Omental fat pad (tissue), 4 donors: Measurements from ENCODE around the gene CRKL. TPM values are rescaled to one million over a fixed set of nuclear protein-coding genes. Genes with fewer than 3 reads are reported as not detected.
"Not testable (repeated sequence)": the region's sequence is repeated elsewhere in the genome, so short reads cannot be mapped to it uniquely, and the experiment has no call there.

ENCODE experiments used
- ATAC-seq: fragments of 150-250 bp; one replicate; pipeline ENCODE4 v1.9.1; 2016; ENCODE audit warnings: mild to moderate bottlenecking, moderate library complexity; ENCODE audit not compliant: low FRiP score
- DNase-seq: peaks from one replicate; pipeline ENCODE4 v3.0.0-alpha.2; 2019; ENCODE audit warnings: low spot score
- total RNA-seq, 4 donors: library from RNA; depleted of rRNA; stranded (reverse); fragments of >200 nt; gene quantifications; one replicate each; pipeline ENCODE4 v1.1.0, GENCODE V29; 2016
- TF ChIP-seq, protein P1 (sequence below), 3 donors: fragments of 450-650 bp; IDR thresholded peaks; one replicate each; pipeline ENCODE4 v1.5.1; 2016 to 2017; ENCODE audit warnings: antibody characterized with exemption in 3 of 3, mild to moderate bottlenecking in 3 of 3, moderate library complexity in 2 of 3

Gene CRKL
- total RNA-seq, 4 donors from 2014 or later: 37.9 to 51.6 (median 45.4) TPM

DNA sequence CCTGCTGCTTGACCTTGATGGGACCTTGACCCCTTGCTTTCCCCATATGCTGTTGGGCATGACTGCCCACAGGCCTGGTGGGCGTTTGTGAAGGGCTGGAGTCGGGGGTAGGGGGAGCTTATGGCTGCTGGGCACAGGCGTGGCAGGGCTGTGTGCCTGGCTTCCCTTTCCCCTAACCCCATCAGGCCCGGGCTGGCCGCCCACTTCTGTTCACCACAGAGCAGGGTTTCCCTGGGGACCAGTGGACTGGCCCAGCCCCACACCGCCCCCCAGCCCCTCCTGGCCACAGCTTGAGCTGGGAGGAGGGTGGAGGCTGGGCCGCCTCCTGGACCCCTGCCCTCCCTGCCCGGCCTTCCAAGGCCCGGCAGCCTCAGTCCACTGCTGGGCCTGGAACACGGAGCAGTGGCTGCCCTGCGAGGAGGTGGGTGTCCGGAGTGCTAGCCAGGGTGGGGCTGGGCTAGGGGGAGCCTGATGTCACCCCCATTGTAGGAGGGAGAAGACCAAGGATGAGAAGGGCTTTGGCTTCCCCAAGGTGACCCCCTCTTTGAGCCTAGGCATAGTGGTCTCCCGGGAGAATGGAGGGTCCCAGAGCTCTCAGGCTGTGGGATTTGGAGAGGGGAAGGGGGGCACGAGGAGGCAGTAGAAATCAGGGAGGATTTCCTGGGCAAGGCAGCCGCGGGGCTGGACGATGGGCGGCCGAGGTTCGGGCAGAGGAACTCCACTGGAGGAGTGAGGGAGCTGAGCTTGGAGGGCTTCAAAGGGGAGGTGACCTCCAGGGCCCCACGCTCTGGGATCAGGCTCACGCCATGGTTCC lies 49.9 kb downstream of the CRKL start, which contains the start of gene AIFM3:
TSS of gene AIFM3 (plus strand) at position 373 of the 814 bp plus-strand sequence. CDS start 690 bp downstream, outside the sequence.
- ATAC-seq (no peak), DNase-seq (no peak)
- TF ChIP-seq, protein P1, sequence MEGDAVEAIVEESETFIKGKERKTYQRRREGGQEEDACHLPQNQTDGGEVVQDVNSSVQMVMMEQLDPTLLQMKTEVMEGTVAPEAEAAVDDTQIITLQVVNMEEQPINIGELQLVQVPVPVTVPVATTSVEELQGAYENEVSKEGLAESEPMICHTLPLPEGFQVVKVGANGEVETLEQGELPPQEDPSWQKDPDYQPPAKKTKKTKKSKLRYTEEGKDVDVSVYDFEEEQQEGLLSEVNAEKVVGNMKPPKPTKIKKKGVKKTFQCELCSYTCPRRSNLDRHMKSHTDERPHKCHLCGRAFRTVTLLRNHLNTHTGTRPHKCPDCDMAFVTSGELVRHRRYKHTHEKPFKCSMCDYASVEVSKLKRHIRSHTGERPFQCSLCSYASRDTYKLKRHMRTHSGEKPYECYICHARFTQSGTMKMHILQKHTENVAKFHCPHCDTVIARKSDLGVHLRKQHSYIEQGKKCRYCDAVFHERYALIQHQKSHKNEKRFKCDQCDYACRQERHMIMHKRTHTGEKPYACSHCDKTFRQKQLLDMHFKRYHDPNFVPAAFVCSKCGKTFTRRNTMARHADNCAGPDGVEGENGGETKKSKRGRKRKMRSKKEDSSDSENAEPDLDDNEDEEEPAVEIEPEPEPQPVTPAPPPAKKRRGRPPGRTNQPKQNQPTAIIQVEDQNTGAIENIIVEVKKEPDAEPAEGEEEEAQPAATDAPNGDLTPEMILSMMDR (IDR thresholded peaks at IDR 0.05): no peak

DNA sequence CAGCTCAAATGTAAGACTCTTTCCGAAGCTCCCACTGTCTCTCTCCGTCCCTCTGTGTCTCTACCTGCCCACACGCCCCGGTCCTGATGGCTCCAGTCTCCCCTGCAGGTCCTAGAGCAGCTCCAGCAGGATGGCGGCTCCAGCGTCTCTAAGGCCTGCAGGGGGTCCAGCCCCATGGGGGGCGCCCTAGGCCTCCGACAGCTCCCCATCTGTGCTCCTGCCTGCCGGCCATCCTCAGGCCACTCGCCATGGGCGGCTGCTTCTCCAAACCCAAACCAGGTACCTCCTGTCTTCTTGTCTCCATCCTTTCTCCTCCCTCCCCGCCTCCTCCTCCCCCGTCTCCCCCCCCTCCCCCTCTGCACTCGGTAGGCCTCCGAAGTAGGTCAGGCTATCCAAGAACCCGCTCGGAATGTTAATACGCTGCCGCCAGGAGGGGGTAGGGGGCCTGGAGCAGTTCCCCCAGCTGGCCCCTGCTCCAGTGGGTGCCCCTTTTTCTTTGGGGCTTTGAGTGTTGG lies 50.5 kb downstream of the CRKL start:
- ATAC-seq (no peak), DNase-seq (no peak)
- TF ChIP-seq, protein P1 (IDR thresholded peaks at IDR 0.05): no peak

DNA sequence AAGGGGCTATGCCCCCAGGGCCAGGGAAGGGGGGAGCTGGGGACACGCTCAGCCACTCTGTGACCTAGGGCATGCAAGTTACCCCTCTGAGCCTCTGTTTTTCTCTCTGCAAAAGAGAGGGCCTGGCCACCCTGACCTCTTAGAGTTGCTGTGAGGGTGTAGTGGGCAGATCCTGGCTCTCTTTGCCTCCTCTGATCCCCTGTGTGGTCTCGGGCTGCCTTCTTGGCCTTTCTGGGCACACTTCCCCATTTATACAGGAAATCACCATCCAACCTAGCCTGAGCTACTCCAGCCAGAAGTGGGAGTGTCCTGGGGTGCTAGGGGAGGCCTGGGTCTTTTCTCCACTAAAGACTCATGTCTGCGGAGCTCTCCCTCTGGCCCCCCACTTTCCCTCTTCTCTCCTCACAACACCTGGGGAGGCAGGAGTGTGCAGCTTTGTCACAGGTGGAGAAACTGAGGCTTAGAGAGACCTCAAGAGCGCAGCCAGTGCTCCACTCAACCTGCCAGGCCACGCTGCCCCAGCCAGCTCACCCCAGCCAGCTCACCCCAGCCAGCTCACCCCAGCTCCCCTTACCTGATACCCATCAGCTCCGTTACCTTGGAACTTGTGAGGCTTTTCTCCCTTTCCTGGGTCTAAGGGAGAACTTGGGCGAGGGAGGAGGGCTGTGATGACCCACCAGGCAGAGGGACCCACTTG lies 51.2 kb downstream of the CRKL start:
- TF ChIP-seq, protein P1 (IDR thresholded peaks at IDR 0.05): no peak
- ATAC-seq: no peak
- DNase-seq: no peak

DNA sequence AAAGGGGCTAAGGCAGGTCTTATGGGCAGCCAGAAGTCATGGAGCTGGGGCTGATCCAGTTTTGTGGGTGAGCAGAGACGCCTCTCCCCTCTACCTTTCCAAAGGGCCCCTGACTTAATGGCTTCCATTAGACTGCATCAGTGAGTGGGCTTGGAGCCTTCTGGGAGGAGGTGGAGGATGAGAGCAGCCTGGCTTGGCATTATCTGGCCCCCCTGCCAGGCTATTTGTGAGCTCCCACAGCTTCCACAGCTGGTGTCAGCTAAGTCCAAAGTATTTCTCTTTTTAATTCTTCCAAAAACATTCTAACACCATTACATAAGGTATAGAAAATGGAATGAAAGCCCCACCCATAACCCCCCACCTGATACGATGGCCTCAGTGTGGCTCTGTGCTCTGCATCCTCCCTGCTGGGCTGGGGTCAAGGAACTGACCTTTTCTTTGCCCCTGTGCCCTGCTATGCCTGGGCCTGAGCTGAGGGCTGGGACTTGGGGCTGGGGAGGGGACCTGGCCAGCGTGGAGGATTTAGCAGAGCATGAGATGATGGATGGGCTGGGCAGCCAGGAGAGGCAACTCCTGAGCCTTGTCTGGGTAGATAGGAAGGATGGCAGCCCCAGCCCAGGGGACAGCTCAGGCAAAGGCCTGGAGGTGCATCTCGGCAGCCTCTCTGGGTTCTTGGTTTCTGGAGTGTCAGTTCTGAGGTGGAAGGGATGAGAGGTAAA lies 53.9 kb downstream of the CRKL start:
- no peak for ATAC-seq
- TF ChIP-seq, protein P1 (IDR thresholded peaks at IDR 0.05): no peak
- DNase-seq: no peak

DNA sequence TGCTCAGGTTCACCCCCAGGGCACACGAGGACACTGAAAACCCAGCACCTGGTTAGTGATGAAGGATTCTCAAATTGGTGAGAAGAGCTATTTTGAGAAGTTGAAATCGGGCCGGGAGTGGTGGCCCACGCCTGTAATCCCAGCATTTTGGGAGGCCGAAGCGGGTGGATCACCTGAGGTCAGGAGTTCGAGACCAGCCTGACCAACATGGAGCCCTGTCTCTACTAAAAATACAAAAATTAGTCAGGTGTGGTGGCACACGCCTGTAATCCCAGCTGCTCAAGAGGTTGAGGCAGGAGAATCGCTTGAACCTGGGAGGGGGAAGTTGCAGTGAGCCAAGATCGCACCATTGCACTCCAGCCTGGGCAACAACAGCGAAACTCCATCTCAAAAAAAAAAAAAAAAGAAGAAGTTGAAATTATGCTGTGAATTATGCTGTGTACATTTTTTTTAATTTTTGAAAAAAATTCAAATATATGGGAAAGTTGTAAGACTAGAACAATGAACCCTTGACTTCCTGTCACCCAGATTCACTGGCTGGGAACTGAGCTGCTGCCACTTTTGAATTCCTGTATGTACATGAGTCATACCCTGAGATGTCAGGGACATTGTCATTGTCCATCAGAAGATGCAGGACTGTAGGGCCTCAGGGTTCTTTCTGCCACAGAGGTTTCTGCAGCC lies 54.9 kb downstream of the CRKL start:
- ATAC-seq: not testable (repeated sequence)

DNA sequence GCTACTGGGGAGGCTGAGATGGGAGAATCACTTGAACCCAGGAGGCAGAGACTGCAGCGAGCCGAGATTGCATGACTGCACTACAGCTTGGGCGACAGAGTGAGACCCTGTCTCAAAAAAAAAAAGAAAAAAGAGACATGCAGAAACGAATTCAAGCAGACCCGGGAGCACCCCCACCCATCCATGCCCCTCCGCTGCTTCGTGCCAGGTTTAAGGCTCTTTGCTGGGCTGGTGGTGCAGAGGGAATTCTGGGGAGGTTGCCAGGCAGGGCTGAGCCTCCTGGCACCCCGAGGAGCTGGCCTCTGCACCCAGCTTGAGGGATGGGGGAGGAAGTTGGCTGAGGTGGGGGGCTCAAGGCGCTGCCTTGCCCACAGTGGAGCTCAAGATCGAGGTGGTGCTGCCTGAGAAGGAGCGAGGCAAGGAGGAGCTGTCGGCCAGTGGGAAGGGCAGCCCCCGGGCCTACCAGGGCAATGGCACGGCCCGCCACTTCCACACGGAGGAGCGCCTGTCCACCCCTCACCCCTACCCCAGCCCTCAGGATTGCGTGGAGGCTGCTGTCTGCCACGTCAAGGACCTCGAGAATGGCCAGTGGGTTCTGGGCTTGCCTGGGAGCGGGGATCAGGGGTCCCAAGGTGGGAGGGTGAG lies 55.8 kb downstream of the CRKL start:
- DNase-seq (no peak), ATAC-seq (no peak)
- TF ChIP-seq, protein P1 (IDR thresholded peaks at IDR 0.05): no peak

More for the DNA sequence above, 54.9 kb downstream of the CRKL start:
- DNase-seq: not testable (repeated sequence)
